Fibroblast of skin of left quadriceps (primary cell): ENCODE measurements around the gene SLC46A1.

Experiments used
- DNase-seq, 2 experiments: peaks; one replicate each; pipeline ENCODE4 v3.0.0-alpha.2; 2013; ENCODE audit warnings: low read depth in 2 of 2

SLC46A1 gene

DNA sequence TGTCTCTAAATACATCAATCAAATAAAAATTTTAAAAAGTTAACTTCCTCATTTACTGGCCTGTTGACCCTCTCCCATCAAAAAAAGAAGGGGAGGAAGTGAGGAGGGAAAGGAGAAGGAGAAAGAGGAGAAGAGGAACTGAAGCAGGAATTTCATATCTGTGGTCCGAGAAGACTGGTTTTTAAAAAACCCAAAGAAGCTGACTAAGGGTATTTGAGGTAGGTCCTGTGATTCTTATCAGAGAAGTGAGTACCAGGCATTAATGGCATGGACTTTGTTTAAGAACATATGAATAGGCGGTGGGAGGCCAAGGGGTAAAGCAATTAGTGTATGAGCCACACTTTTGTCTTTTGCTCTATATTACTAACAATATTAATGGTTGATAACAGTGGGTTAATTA lies 2.0 kb downstream of the SLC46A1 start:
- DNase-seq: no peak

DNA sequence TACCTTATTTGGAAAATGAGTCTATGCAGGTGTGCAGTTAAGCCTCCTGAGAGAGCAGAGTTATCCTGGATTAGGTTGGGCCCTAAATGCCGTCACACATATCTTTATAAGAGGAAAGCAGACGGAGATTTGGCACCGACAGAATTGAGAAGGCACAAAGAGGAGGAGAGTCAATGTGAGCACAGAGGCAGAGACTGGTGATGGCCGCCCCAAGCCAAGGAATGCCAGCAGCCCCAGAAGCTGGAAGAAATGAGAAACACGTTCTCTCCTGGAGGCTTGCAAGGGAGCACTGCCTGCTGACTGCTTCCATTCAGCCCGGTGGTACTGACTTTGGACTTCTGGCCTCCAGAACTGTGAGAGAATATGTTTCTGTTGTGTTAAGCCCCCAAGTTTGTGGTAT lies 3.2 kb downstream of the SLC46A1 start:
- no peak for DNase-seq

DNA sequence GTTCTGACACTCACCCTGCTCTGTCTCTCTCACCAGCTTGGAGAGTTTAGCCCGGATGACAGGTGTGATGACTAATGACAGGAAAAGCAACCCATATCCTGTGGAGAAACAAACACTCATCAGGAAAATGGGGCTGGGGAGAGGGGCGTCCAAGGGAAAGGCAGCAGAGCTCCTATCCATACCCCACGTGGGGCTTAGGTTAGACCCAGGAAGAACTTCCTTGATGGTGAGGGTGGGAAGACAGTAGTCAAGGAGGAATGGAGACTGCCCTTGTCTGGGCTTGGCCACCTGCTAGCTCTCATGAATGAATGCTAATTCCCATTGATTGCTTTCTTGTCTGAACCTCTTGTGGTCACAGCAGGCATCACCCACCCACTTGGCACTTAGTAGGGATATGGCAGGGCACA lies 3.8 kb downstream of the SLC46A1 start:
- DNase-seq: no peak

DNA sequence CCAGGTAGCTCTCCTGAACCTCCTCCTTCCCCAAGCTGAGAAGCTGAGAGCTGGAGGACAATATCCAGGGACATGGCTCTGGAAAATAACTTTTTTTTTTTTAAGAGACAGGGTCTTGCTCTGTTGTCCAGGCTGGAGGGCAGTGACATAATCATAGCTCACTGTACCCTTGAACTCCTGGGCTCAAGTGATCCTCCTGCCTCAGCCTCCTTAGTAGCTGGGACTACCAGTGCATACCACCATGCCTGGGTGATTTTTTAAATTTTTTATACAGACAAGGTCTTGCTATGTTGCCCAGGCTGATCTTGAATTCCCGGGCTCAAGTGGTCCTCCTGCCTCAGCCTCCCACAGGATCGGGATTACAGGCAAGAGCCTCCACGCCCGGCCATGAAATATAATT lies 6.2 kb downstream of the SLC46A1 start:
- DNase-seq: no peak

DNA sequence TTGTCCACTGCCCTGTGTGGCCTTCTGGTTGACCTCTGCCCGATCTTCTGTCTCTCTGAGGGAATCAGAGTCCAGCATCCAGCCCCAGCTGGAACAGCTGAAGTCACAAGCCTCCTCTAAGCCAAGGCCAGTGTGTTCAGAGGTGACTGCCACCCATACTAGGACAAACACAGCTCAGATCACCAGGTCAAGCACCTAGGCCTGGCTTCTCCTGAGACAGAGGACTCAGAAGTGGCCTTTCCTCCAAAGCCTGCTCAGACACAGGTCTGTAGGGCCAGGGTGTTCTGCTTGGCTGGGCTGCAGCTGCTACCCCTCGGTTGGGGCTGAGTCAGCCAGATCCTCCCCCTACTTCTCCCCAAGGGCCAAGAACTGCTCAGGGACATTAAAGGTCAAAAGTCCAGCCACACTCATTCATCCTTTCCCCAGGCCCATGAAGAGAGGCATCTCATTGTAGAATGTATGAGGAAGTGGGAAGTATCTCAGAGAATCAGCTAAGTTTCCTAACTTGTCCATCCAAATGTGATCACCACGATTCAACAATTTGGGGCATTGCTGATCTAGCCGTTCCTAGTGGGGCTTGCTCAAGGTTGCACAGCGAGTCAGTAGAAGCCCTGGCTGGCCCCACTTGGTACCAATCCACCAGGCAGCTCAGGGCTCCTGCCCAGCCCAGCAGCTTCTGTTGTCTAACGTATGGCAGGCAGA lies 7.6 kb downstream of the SLC46A1 start:
- no peak for DNase-seq

DNA sequence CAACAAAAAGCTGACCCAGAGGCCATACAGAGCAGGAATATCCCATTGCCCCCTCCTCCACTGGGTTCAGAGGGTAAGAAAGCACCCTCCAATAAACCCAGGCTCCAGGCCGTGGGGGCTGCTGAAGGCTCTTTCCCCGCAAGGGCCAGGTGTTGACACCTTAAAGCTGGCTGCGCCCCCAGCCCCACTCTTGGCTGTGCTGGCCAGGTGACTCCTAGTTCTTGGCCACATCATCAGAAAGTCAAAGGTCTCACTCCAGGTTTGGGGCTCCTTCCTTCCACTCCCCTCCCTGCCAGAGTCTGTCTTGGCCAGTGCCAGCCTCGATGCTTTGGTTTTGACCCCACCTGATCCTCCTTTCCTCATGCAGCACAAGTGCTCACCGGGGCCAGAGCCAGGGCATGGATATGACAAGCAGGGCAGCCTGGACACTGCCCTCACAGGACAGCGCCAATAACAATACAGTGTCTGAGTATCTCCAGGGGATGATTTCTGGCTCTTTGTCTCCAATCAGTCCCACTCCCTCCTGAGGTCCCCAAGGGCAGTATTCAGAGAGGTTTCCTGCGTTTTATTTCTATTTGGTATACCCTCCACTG lies 8.2 kb downstream of the SLC46A1 start:
- DNase-seq: no peak

DNA sequence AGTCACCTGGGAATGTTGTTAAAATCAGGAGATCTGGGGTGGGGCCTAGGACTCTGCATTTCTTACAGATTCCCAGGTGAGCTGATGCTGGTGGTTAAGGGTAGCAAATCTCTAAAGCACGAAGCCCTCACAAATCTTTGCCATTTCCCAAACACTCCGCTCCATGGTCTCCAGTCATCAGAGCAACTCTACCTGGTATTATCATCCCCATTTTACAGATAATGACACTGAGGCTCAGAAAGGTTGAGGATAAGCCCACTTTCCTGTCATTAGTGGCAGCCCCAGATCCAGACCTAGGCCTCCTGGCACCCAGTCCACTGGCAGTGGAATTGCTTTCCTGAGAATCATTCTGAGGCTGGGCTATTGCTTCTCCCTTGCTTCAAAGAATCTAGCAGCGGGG lies 8.7 kb downstream of the SLC46A1 start:
- DNase-seq: no peak

DNA sequence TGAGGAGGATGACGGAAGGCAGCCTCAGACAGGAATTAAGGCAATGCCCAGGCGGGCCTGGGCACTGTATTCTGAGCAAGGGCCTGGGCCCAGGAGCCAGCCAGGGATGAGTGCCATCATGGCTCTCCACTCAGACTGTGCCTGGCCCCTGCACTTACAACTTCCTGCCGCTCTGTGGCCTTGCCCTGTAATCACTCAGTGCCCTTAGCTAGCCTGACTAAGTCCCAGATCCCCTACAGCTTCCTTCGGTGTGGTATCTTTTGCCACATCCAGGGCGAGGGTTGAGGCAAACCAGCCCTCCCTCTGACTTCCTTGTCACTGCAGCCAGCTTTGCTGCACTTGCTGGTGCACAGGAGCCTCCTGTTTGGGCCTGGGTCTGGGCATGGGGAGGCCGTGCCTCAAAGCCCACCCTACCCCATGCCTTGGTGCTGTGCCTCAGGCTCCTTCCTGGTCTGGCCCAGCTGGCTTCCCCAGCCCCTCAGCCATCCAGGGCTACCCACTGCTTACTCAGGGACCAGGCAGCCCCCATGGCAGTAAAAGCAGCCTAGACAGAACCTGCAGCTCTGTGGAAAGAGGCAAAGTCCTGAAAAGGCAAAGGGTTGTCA lies 9.3 kb downstream of the SLC46A1 start:
- DNase-seq: no peak

DNA sequence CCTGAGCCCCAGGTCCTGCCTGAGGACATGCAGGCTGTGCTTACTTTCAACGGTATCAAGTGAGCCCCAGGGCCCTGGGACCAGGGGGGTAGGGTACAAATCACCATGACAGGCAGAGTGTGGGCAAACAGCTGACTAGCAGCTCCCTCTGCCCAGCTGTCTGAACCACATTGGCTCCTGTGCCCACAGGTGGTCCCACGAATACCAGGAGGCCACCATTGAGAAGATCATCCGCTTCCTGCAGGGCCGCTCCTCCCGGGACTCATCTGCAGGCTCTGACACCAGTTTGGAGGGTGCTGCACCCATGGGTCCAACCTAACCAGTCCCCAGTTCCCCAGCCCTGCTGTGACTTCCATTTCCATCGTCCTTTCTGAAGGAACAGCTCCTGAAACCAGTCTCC lies 10.0 kb downstream of the SLC46A1 start:
- DNase-seq: no peak

DNA sequence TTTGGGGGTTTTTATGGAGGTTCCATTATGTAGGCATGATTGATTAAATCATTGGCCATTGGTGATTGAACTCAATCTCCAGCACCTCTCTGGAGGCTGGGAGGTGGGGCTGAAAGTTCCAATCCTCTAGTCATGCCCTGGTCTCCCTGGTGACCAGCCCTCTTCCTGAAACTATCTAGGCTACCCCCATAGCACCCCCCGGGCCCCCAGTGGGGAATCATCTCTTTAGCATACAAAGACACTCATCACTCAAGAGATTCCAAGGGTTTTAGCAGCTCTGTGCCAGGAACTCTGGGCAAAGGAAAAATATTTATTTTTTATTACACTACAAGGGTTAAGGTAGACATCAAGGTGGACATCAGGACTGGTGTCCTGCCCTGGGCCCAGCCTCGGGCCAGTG lies 10.6 kb downstream of the SLC46A1 start:
- no peak for DNase-seq

DNA sequence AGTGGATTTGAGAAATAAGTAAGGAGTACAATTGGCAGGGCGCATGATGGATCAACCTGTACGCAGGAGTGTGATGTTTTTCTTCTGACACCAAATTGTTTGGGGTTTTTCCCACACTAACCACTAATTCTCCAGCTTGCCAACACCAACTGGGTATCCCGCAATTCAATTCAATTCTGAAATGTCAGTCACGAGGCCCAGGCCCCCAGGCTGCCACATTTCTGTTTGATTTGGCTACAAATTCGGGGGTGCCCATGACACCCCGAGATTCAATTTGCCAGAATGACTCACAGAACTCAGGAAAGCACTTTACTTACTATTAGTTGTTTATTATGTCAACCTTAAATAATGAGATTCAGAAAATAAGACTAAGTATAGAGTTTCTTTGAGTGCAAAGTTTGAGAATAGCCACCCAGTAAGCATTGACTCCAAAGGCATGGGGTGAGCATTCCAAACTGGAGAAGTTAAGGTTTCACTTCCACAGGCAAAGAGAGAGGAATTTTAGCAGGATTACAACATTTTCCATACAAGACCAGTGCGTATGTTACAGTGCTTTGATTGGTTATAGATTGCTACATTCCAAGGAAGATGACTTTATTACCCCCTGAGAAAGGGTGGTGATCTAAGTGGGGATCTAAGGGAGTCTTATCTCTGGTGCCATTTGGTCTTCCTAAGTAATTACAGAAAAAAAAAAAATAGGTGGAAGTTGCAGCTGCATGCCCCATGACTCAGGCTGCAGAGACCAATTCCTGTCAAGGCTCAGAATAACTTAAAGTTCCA lies 11.5 kb downstream of the SLC46A1 start:
- no peak for DNase-seq

DNA sequence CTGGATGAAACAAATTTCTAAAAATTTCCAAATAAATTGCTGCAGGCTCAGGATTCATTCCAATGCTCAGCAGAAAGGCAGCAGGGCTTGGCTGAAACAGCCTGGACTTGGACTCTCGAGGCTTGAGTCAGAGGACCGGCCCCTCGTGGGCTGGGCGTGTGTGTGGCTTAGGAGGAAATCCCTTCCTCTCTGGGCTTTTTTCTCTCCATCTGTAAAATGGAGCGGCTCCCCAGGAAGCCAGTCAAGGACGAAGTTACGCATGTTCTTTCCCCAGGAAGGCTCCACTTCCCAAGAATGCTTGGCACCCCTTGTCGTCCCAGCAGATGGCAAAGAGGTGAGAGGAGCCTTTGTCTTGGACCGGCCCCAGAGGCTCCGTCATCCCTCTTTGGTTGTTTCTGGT lies 13.5 kb downstream of the SLC46A1 start:
- DNase-seq: no peak

DNA sequence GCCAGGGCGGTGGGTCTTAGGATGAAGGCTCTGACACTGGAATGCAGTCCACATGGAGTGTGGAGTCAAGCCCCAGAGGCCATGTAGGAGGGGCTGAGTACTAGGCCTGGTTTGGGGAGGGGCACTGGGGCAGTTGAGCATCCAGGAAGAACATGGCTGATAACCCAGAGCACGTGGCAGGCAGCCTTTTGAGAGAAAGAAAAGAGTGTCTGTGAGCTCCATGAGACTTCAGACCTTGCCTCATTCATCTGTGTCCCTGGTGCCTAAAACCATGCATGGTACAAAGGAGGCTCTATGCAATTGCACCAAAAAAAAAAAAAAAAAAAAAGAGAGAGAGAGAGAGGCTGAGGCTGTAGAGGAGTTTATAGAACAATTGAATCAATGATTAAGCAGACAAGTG lies 14.6 kb downstream of the SLC46A1 start:
- no peak for DNase-seq

DNA sequence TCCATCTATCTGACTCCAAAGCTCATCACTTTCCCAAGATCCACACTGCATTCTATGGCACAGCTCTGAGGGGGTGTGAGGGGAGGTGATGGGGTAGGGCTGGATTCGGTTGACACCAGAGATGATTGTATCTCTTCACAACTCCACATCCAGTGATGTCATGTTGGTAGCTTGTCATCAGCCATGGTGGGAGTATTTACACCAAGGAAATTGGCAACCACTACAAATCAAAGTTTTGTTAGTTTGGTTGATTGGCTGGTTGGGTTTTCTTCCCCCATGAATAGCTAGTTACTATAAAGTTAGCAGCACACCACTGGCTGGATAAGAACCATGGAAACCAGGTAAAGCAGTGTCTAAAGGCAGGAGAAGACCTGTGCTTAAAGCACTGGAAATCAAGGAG lies 15.0 kb downstream of the SLC46A1 start:
- DNase-seq: no peak

DNA sequence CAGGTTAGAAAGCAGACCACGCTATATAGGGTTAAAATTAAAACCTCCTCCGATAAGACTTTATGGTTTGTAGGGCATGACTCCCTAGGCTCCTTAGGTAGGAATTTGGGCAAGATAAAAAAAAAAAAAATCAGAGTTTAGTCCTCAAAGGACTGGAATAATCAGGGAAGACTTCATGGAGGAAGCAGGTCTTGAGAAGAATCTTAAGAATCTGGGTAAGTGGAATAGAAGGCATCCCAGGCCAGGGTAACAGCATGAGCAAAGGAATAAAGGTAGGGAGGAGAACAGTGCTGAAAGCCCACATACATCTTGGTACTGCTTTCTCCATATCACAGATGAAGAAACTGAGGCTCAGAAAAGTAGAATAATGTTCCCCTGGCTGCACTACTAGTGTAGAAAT lies 15.4 kb downstream of the SLC46A1 start:
- DNase-seq: no peak

DNA sequence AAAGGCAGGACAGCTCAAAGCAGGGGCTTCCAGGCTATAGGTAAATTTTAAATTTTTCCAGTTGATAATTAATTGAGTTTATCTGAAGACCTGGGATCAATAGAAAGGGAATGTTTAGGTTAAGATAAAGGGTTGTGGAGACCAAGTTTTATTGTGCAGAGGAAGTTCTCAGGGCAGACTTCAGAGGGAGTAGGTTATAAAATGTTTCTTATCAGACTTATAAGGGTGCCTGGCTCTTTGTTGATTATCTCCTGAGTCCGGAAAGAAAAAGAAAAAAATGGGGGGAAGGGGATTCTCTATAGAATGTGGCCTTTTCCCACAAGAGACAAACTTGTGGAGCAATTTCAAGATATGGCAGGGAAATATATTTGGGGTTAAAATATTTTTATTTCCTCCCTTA lies 15.9 kb downstream of the SLC46A1 start:
- DNase-seq: no peak

DNA sequence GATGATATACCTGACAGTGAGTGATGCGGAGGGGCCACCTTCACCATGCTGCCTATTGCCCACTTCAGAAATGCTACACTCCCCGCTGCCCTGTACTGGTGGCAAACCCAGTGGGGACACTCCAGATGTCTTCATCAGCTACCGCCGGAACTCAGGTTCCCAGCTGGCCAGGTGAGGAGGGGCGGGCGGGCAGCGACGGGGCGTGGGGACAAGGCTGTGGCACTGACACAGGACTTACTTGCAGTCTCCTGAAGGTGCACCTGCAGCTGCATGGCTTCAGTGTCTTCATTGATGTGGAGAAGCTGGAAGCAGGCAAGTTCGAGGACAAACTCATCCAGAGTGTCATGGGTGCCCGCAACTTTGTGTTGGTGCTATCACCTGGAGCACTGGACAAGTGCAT lies 17.9 kb downstream of the SLC46A1 start:
- no peak for DNase-seq

DNA sequence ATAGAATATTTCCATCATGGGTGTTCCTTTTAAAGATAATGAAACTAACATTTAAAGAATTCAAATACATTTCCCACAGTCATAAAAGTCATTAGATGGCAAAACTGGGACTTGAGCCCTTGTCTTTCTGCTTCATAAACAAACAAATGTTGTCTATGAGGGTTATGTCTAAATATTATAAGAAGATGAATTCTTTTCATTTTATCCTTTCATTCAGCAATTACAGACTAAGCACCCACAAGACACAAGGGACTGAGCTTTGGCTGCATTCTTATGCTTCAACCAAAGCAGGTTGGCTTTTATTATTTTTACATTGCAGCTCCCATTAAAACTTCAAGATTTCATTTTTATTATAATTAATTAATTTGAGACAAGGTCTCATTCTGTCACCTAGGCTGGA lies 19.6 kb downstream of the SLC46A1 start:
- DNase-seq: no peak

DNA sequence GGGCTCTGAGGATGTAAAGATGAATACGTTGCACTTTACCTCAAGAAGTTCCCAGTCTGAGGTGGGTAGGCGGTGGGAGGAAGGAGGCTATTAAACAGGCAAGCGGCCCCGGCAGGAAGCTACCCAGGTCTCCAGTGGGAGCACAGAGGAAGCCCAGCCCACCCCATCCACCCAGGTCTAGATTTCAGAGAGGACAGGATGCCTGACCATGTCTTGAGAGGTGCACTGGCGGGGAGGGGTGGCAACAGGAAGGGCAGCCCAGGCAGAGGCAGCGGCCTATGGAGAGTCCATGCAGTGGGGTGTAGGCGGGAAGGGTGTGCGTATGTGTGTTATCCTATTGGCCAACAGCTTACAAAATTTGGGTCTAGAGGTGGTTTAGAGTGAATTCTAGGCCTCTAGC lies 20.6 kb downstream of the SLC46A1 start:
- no peak for DNase-seq

DNA sequence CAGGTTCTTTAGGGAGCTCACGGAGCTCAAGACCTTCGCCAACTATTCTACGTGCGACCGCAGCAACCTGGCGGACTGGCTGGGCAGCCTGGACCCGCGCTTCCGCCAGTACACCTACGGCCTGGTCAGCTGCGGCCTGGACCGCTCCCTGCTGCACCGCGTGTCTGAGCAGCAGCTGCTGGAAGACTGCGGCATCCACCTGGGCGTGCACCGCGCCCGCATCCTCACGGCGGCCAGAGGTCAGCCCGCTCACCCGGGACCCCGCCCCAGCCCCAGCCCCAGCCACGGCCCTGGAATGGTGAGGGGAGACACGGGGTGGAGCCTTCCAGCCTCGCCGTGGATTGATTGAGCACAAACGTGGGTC lies 21.0 kb downstream of the SLC46A1 start:
- no peak for DNase-seq

DNA sequence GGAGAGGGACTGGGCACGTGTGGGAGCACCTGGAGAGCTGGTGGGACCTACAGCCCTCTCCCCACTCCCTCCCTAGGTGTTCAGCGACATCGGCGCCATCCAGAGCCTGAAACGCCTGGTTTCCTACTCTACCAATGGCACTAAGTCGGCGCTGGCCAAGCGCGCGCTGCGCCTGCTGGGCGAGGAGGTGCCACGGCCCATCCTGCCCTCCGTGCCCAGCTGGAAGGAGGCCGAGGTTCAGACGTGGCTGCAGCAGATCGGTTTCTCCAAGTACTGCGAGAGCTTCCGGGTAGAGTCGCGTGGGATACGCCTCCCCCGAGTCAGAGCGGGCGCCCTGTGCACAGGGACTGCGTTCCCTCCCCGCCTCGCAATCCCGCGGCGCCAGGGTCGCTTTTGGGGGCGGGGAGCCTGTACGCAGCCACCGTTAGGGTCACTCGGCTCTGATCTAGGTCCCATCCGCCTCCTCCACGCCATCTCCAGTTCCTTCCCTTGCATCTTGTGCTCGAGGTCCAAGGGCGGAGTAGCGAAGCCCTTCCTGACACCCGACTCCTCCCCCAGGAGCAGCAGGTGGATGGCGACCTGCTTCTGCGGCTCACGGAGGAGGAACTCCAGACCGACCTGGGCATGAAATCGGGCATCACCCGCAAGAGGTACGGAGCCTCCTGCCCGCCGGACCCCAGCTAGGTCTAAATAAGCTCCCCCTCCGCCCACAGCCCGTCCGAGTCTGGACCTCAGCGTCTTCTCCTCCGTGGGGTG lies 21.6 kb downstream of the SLC46A1 start:
- DNase-seq: no peak

DNA sequence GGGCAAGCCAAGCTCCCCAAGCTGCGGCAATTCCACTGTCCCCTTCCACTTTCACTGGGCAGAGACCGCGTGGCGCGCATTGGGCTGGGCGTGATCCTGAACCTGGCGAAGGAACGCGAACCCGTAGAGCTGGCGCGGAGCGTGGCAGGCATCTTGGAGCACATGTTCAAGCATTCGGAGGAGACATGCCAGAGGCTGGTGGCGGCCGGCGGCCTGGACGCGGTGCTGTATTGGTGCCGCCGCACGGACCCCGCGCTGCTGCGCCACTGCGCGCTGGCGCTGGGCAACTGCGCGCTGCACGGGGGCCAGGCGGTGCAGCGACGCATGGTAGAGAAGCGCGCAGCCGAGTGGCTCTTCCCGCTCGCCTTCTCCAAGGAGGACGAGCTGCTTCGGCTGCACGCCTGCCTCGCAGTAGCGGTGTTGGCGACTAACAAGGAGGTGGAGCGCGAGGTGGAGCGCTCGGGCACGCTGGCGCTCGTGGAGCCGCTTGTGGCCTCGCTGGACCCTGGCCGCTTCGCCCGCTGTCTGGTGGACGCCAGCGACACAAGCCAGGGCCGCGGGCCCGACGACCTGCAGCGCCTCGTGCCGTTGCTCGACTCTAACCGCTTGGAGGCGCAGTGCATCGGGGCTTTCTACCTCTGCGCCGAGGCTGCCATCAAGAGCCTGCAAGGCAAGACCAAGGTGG lies 24.7 kb downstream of the SLC46A1 start:
- DNase-seq: no peak
